C4-2B (cell line): ENCODE measurements around the gene HEATR5A.

Experiments
- H3K27ac ChIP-seq: fragments of 450-650 bp; 2 replicates; pipeline ENCODE4 v1.5.1; 2017
- CTCF ChIP-seq: fragments of 450-650 bp; conservative IDR thresholded peaks from 2 replicates; pipeline ENCODE4 v1.5.1; 2017; ENCODE audit warnings: mild to moderate bottlenecking
- ZFX ChIP-seq: fragments of 450-650 bp; IDR thresholded peaks from 2 replicates; pipeline ENCODE4 v1.6.1; 2017

The HEATR5A gene

GRCh38 chr14:31395572-31396205, 24.7 kb downstream of the HEATR5A start:
- TF ChIP-seq CTCF, result no peak
- TF ChIP-seq ZFX, result no peak
- H3K27ac ChIP-seq, result peak overlapping the region; percentile 72

GRCh38 chr14:31395119-31395518, 25.2 kb downstream of the HEATR5A start:
- H3K27ac ChIP-seq, result no peak overlapping the region
- no peak for TF ChIP-seq CTCF
- TF ChIP-seq ZFX, result no peak

GRCh38 chr14:31391977-31392503, 28.3 kb downstream of the HEATR5A start:
- no peak for TF ChIP-seq CTCF
- no peak for TF ChIP-seq ZFX
- no peak overlapping the region for H3K27ac ChIP-seq

GRCh38 chr14:31391473-31391872, 28.9 kb downstream of the HEATR5A start:
- H3K27ac ChIP-seq, result no peak overlapping the region
- TF ChIP-seq ZFX (no peak), CTCF (no peak)

- no peak overlapping the region for H3K27ac ChIP-seq
- TF ChIP-seq ZFX (no peak), CTCF (no peak)
Observed at GRCh38 chr14:31389946-31390345, 30.4 kb downstream of the HEATR5A start.

- H3K27ac ChIP-seq, result no peak overlapping the region
- TF ChIP-seq CTCF (no peak), ZFX (no peak)
Observed at GRCh38 chr14:31388687-31389413, 31.5 kb downstream of the HEATR5A start.

- no peak overlapping the region for H3K27ac ChIP-seq
- no peak for TF ChIP-seq ZFX
- TF ChIP-seq CTCF, result no peak
Observed at GRCh38 chr14:31387091-31387490, 33.3 kb downstream of the HEATR5A start.
